Liver (tissue), 9 donors: ENCODE results near the gene SESTD1. TPM values are rescaled to one million over a fixed set of nuclear protein-coding genes. Genes with fewer than 3 reads are reported as not detected.

Experiments
- DNase-seq: peaks from one replicate; pipeline ENCODE4 v3.0.0-alpha.2; 2017; ENCODE audit warnings: low spot score
- H3K27ac ChIP-seq, 2 donors: one replicate each; pipeline ENCODE4 v1.7.0; 2013; ENCODE audit warnings: inconsistent platforms in 2 of 2, low read length in 2 of 2, control low read depth in 1 of 2, low read depth in 1 of 2, mild to moderate bottlenecking in 1 of 2
- H3K27me3 ChIP-seq, 4 donors: one replicate each; pipeline versions ENCODE4 v1.6.1 to v1.7.0; 2013; ENCODE audit warnings: low read length in 3 of 4, inconsistent platforms in 1 of 4, mild to moderate bottlenecking in 1 of 4, moderate library complexity in 1 of 4; ENCODE audit not compliant: control insufficient read depth in 4 of 4, insufficient read depth in 4 of 4
- H3K36me3 ChIP-seq, 4 donors: one replicate each; pipeline versions ENCODE4 v1.6.1 to v1.7.0; 2013; ENCODE audit warnings: low read length in 3 of 4, mild to moderate bottlenecking in 3 of 4, low read depth in 1 of 4, moderate library complexity in 1 of 4; ENCODE audit not compliant: control insufficient read depth in 4 of 4, insufficient read depth in 3 of 4
- H3K4me1 ChIP-seq, 4 donors: one replicate each; pipeline versions ENCODE4 v1.6.1 to v1.7.0; 2013; ENCODE audit warnings: low read length in 3 of 4, mild to moderate bottlenecking in 3 of 4, moderate library complexity in 1 of 4; ENCODE audit not compliant: control insufficient read depth in 4 of 4, insufficient read depth in 4 of 4
- H3K4me3 ChIP-seq, 3 donors: one replicate each; pipeline versions ENCODE4 v1.6.1 to v1.7.0; 2013; ENCODE audit warnings: low read length in 3 of 3, control low read depth in 1 of 3, low read depth in 1 of 3, mild to moderate bottlenecking in 1 of 3
- H3K9ac ChIP-seq, 2 donors: one replicate each; pipeline ENCODE4 v1.7.0; 2013; ENCODE audit warnings: low read length in 2 of 2, mild to moderate bottlenecking in 2 of 2, moderate library complexity in 2 of 2, control low read depth in 1 of 2, low read depth in 1 of 2
- H3K9me3 ChIP-seq, 4 donors: one replicate each; pipeline versions ENCODE4 v1.6.1 to v1.7.0; 2013; ENCODE audit warnings: low read length in 3 of 4; ENCODE audit not compliant: control insufficient read depth in 4 of 4
- ATF3 ChIP-seq: IDR thresholded peaks from 2 replicates; pipeline ENCODE4 v1.6.1; 2016; ENCODE audit warnings: antibody characterized with exemption
- CTCF ChIP-seq: fragments of 150-350 bp; IDR thresholded peaks from 2 replicates; pipeline ENCODE4 v1.5.1; 2017; ENCODE audit warnings: improper control_type of control experiment, low read depth, low read length; ENCODE audit not compliant: missing input control
- EGR1 ChIP-seq, 2 donors: IDR thresholded peaks; 2 replicates each; pipeline ENCODE4 v1.6.1; 2016 to 2018; ENCODE audit warnings: antibody characterized with exemption in 2 of 2, low read depth in 2 of 2
- FOXA2 ChIP-seq: IDR thresholded peaks from 2 replicates; pipeline ENCODE4 v1.6.1; 2016; ENCODE audit warnings: antibody characterized with exemption
- GABPA ChIP-seq, 2 donors: IDR thresholded peaks in 1 of 2; conservative IDR thresholded peaks in 1 of 2; 2 replicates each; pipeline ENCODE4 v1.6.1; 2016; ENCODE audit warnings: antibody characterized with exemption in 2 of 2, mild to moderate bottlenecking in 1 of 2, moderate library complexity in 1 of 2
- HNF4A ChIP-seq, 2 donors: conservative IDR thresholded peaks; 2 replicates each; pipeline ENCODE4 v1.6.1; 2016; ENCODE audit warnings: antibody characterized with exemption in 2 of 2, mild to moderate bottlenecking in 2 of 2
- MAX ChIP-seq: IDR thresholded peaks from 2 replicates; pipeline ENCODE4 v1.6.1; 2016; ENCODE audit warnings: antibody characterized with exemption
- NR2F2 ChIP-seq: IDR thresholded peaks from 2 replicates; pipeline ENCODE4 v1.6.1; 2016; ENCODE audit warnings: antibody characterized with exemption
- RAD21 ChIP-seq, 2 donors: IDR thresholded peaks; 2 replicates each; pipeline ENCODE4 v1.6.1; 2016; ENCODE audit warnings: antibody characterized with exemption in 2 of 2, mild to moderate bottlenecking in 2 of 2
- REST ChIP-seq: IDR thresholded peaks from 2 replicates; pipeline ENCODE4 v1.6.1; 2016; ENCODE audit warnings: antibody characterized with exemption, mild to moderate bottlenecking
- RXRA ChIP-seq, 2 donors: IDR thresholded peaks; 2 replicates each; pipeline ENCODE4 v1.6.1; 2017 to 2018; ENCODE audit warnings: antibody characterized with exemption in 2 of 2, mild to moderate bottlenecking in 1 of 2
- SP1 ChIP-seq: IDR thresholded peaks from 2 replicates; pipeline ENCODE4 v1.6.1; 2018; ENCODE audit warnings: antibody characterized with exemption, mild to moderate bottlenecking
- TAF1 ChIP-seq: conservative IDR thresholded peaks from 2 replicates; pipeline ENCODE4 v1.6.1; 2016; ENCODE audit warnings: antibody characterized with exemption, mild to moderate bottlenecking
- YY1 ChIP-seq: IDR thresholded peaks from 2 replicates; pipeline ENCODE4 v1.6.1; 2016; ENCODE audit warnings: antibody characterized with exemption, mild to moderate bottlenecking
- WGBS: extraction: QIAGEN DNeasy Blood & Tissue Kit; methylation state at CpG from one replicate; pipeline ENCODE4 v1.1.7; 2013; 5-methylcytosine and 5-hydroxymethylcytosine counted together
- polyA plus RNA-seq, 2 donors: library from polyadenylated mRNA; stranded (reverse) in 1 of 2; unstranded in 1 of 2; fragments of 200-250 nt in 1 of 2; fragments of >200 nt in 1 of 2; fragmentation: Nextera tagmentation in 1 of 2; extraction: Ambion mirVana in 1 of 2; gene quantifications; one replicate each; pipeline versions ENCODE4 v1.2.1 to v1.2.3, GENCODE V29; 2013 to 2015
- total RNA-seq, 2 donors: library from RNA; depleted of rRNA; stranded (reverse); fragments of >200 nt; gene quantifications; one replicate each; pipeline ENCODE4 v1.2.3, GENCODE V29; 2014
- donor health status: healthy.
- donor health status: healthy.
- donor health status: healthy.
- donor health status: healthy.
- donor health status: healthy.

The SESTD1 gene
- total and polyA plus RNA-seq, 4 donors: 6.3 to 10.1 (median 7.4) TPM

DNA sequence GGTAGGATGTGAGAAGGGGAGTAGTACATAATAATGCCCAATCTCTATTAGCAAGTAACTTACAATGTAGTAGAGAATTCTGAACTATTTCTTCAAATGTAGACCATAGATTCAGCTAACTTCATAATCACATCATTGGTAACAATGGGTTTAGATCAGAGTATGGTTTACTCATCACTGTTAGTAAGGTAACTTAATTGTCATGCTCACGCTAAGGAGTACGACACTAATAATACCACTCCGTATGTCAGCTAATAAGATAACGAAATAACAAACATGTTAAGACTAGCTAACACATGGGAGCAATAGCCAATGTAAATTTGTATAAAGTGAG, 158.3 kb downstream of the SESTD1 start:
- Histone ChIP-seq H3K4me3 (no peak overlapping the region), H3K27ac (no peak overlapping the region), H3K9me3 (no peaks in the 10 kb centered on the region), H3K9ac (no peak overlapping the region), H3K4me1 (no peaks in the 10 kb centered on the region), H3K27me3 (no peaks in the 10 kb centered on the region), H3K36me3 (peaks cover 3 to 12% (median 9%) of the 10 kb centered on the region in 4 donors)
- no peak for TF ChIP-seq ATF3
- TF ChIP-seq YY1: no peak
- no peak for DNase-seq
- 94% methylated on average over 4 of the region's 4 CpGs for WGBS

- no peaks in the 10 kb centered on the region for H3K4me1 ChIP-seq
- H3K36me3 ChIP-seq: peaks cover 2 to 11% (median 7%) of the 10 kb centered on the region in 4 donors
- DNase-seq: no peak
- H3K9ac ChIP-seq: no peak overlapping the region
- TF ChIP-seq GABPA (IDR thresholded peaks at IDR 0.05 in 1 of 2, conservative IDR thresholded peaks at IDR 0.05 in 1 of 2) (no peak), RAD21 (IDR thresholded peaks at IDR 0.05) (no peak), NR2F2 (no peak), EGR1 (IDR thresholded peaks at IDR 0.05; ENCODE audit: low read depth in 2 of 2) (no peak), RXRA (IDR thresholded peaks at IDR 0.05) (no peak)
- no peak overlapping the region for H3K4me3 ChIP-seq
- no peak overlapping the region for H3K27ac ChIP-seq
- no peaks in the 10 kb centered on the region for H3K27me3 ChIP-seq
- WGBS: 97% methylated on average over 2 of the region's 2 CpGs
- H3K9me3 ChIP-seq: no peaks in the 10 kb centered on the region
Observed at GRCh38 chr2:179104736-179105135, 159.9 kb downstream of the SESTD1 start.

DNA sequence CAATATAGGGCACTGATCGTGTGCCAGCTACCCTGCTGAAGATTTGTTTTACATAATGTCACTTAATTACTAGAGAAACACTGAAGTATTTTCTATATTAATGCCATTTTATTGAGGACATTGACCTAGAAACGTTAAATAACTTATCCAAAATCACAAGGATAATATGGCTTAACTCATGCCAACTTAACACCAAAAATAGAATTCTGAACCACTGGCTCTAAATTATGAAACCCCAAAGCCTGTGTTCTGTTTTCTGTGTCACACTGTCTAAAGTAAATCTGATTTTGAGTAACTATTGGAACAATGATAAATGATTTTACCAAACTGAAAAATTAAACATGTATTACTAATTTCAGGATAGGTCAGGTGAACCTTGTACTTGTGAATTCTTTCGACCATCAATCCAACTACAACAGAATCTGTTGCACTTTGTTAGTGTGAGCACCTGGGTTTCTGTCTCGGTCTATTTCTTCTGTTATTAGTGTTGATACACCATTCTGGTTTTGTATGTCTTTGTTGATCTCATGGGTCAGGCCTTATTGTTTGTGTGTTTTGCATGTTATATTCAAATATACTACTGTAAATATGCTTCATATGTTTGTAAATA, 166.4 kb downstream of the SESTD1 start:
- WGBS: 85% methylated on average over 4 of the region's 4 CpGs
- no peak for DNase-seq
- Histone ChIP-seq H3K4me3 (no peak overlapping the region), H3K9me3 (no peaks in the 10 kb centered on the region), H3K27me3 (no peaks in the 10 kb centered on the region), H3K9ac (no peak overlapping the region), H3K4me1 (no peaks in the 10 kb centered on the region), H3K36me3 (no peaks in the 10 kb centered on the region), H3K27ac (no peak overlapping the region)
- TF ChIP-seq NR2F2 (no peak), ATF3 (no peak), EGR1 (IDR thresholded peaks at IDR 0.05; ENCODE audit: low read depth in 2 of 2) (no peak), FOXA2 (no peak), RAD21 (IDR thresholded peaks at IDR 0.05) (no peak)

DNA sequence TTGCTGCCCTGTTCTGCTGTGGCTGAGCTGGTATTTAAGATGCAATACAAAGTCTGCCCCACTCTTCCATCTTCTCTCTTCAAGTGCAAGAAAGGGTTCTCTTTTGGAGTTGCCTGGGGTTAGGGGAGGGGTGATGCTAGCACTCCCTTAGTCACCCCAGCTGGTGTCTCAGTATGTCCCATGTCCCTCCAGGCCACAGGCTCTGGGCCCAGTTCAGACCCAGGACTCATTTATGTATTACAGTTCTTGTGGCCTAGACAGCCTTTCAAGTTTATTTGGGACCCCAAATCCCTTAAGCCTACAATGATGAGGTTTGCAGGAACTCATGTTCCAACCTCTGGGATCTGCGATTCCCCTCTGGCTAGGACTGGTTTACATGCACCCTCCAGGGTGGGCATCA, 167.5 kb downstream of the SESTD1 start:
- no peaks in the 10 kb centered on the region for H3K4me1 ChIP-seq
- no peak overlapping the region for H3K4me3 ChIP-seq
- no peak for DNase-seq
- H3K9me3 ChIP-seq: no peaks in the 10 kb centered on the region
- no peak overlapping the region for H3K27ac ChIP-seq
- no peak overlapping the region for H3K9ac ChIP-seq
- H3K27me3 ChIP-seq: no peaks in the 10 kb centered on the region
- WGBS: 98% methylated on average over 1 of the region's 1 CpG
- H3K36me3 ChIP-seq: no peaks in the 10 kb centered on the region
- TF ChIP-seq TAF1: no peak
- no peak for TF ChIP-seq HNF4A (conservative IDR thresholded peaks at IDR 0.05)
- TF ChIP-seq MAX: no peak
- no peak for TF ChIP-seq RAD21 (IDR thresholded peaks at IDR 0.05)
- no peak for TF ChIP-seq NR2F2
- no peak for TF ChIP-seq ATF3
- TF ChIP-seq SP1: no peak
- TF ChIP-seq RXRA (IDR thresholded peaks at IDR 0.05): no peak
- no peak for TF ChIP-seq FOXA2
- TF ChIP-seq GABPA (IDR thresholded peaks at IDR 0.05 in 1 of 2, conservative IDR thresholded peaks at IDR 0.05 in 1 of 2): no peak
- no peak for TF ChIP-seq REST
- TF ChIP-seq CTCF: no peak
- no peak for TF ChIP-seq EGR1 (IDR thresholded peaks at IDR 0.05; ENCODE audit: low read depth in 2 of 2)
